Stimulated activated naive CD4-positive, alpha-beta T cell (primary cell): Measurements from ENCODE around the gene NXNL1.

Experiments
- DNase-seq, 6 experiments: peaks; one replicate each; lab custom pipeline; 2025; lab: John Stamatoyannopoulos, UW

Gene NXNL1

DNA sequence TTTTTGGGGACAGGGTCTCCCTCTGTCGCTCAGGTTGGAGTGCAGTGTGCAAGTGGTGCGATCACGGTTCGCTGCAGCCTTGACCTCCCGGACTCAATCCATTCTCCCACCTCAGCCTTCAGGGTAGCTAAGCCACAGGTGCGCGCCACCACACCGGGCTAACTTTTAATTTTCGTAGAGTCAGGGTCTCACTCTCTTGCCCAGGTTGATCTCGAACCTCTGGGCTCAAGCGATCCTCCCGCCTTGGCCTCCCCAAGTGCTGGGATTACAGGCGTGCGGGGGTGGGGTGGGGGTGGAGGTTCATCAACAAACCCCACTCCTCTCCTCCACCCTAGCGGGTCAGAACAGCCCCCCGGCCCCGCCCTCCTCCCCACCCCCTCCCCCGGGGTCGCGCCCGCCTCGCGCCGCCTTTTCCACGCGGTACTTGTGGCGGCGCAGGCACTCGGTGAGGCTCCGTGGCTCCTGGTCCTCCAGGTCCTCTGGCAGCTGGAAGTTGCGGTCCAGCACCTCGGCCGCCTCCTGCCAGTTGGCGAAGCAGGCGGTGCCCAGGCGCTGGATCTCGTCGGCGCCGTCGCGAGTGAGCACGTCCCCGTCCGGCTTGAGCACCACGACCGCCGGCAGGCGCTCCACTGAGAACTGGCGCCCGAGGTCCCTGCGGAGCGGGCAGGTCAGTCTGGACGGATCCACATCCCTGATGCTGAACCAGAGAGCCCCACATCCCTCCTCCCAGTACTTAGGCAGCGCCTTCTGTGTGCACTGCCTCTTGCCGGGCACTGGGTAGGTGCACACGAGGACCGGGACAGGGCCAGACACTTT is 5.2 kb downstream of the NXNL1 start:
- DNase-seq = no peak

DNA sequence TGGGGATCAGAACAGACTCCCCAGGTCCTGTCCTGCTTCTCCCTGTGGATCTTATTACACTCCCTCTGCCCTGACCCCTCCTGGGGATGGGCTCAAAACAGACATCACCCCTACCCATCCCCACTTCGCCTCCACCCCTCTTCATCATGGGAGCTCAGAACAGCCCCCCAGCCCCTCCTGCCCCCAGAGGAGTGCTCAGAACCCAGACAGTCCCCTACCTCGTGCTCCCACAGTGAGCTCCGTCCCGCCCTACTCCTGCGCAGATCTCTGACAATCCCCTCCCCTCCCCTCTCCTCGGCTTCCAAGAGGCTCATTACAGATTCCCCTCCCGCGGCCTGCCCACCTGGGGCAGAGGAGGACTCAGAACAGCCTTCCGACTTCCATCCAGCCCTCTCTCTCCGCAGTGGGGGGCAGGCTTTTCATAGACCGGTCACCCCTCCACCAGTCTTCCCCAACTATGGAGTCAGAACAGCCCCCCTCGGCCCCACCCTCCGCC is 6.1 kb downstream of the NXNL1 start:
- no peak for DNase-seq

DNA sequence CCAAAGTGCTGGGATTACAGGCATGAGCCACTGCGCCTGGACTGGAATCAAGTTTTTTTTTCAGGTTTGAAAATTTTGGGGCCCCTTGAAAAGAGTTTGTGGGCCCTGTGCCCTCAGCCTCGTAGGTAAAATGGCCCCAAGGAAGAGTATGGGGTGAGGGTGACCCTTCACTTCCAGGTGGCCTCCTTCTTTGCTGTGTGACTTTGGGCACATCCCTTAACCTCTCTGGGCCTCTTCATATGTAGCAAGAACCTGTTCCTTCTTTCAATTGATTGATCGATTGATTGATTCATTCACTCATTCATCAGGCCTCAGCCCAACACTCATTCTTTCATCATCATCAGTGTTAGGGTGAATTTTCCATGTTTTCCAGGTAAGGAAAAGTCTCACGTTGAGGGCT is 8.9 kb downstream of the NXNL1 start:
- no peak for DNase-seq

DNA sequence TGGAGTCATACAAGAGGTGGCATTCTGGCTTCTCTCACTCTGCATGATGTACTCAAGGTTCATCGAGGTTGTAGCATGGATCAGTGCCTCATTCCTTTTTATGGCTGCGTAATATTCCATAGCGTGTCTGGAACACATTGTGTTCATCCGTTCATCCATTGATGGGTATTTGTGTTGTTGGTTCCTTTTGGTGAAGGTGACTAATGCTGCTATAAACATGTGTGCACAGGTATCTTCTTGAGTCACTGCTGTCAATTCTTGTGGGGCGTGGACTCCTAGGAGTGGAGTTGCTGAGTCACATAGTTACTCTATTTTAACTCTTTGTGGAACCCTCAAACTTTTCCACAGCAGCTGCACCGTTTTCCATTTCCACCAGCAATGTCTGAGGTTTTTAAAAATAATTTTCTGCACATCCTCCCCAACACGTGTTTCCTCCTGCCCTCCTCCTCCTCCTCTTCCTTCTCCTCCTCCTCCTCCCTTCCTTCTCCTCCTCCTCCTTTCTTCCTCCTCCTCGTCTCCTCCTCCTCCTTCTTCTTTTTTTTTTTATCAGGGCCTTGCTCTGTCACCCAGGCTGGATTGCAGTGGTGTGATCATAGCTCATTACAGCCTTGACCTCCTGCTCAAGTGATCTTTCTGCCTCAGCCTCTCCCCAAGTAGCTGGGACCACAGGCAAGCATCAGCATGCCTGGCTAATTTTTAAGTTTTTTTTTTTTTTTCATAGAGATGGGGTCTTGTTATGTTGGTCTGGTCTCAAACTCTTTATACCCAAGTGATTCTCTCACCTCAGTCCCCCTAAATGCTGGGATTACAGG is 10.3 kb downstream of the NXNL1 start:
- no peak for DNase-seq

DNA sequence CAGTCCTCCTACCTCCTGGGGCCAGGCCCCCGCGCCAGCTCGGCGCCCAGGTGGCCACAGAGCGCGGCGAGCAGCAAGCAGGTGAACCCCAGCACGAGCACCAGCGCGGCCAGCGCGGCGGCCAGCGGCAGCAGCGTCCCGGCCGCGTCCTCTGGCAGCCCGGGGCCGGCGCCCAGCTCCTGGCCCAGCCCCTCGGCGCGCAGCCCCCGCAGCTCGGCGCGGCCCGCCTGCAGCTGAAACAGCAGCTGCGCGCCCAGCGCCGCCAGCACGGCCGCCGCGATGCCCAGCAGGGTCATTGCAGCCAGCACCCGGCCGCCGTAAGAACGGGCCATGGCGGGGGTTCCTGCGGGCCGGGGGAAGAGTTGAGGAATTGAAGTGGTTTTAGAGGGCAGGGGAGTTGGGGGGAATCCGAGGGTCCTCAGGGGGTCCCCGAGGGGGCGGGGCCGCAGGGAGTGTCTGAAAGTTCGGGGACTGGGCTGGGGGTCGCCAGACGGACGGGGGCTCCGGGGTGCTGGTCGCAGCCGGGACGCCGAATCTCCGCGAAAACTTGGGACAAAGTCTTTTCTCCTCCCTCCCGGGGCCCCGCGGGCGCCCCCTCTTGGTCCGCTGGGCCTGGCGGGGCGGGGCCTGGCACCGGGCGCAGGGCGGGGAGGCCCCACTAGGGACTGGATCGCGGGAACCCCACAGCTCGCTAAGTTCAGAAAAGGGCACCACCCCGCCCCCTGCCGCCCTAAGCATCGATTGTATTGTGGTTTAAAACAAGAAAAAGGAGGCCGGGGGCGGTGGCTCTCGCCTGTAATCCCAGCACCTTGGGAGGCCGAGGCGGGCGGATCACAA is 12.4 kb downstream of the NXNL1 start, which contains the start of gene TMEM221:
TMEM221 (minus strand) TSS at position 538 of the 837 bp plus-strand sequence; CDS start at position 332, 206 bp downstream.
- DNase-seq = peak; percentile 34 to 60 (median 46)

DNA sequence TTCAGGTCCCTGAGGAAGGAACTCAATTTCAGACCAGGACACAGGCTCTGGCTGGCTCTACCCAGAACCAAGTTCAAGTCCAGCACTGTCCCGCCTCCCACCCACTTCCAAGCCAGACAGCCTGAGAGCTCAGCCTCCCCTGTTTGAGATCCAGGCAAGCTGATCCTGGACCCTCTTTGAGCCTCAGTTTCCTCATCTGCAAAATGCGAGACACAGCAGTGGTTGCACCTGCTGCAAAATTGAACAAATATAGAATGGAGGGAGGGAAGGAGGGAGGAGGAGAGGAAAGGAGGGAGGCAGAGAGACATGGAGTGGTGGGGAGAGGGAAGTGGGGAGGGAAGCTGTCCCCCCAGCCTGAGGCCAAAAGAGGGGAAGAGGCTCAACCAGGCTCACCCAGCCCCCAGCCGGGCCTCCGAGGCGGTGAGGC is 13.0 kb downstream of the NXNL1 start:
- no peak for DNase-seq

DNA sequence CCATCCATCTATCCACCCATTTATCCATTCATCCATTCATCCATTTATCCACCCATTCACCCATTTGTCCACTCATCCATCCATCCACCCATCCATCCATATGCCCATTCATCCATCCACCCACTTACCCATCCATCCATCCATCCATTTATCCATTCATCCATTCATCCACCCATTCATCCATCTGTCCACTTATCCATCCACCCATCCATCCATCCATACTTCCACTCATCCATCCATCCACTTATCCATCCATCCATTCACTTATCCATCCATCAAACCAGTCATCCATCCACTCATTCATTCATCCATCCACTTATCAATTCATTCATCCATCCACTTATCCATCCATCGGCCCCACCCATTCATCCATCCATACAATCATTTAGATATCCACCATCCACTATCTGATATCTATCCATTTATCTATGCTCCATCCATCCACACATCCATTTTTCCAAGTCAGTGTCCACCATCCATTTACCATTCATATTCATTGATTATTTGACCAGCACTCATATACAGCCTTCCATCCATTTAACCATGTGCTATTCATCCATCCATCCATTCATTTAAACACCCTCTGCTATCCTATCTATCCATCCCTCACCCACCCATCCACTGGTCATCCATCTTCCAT is 15.1 kb downstream of the NXNL1 start:
- no peak for DNase-seq

DNA sequence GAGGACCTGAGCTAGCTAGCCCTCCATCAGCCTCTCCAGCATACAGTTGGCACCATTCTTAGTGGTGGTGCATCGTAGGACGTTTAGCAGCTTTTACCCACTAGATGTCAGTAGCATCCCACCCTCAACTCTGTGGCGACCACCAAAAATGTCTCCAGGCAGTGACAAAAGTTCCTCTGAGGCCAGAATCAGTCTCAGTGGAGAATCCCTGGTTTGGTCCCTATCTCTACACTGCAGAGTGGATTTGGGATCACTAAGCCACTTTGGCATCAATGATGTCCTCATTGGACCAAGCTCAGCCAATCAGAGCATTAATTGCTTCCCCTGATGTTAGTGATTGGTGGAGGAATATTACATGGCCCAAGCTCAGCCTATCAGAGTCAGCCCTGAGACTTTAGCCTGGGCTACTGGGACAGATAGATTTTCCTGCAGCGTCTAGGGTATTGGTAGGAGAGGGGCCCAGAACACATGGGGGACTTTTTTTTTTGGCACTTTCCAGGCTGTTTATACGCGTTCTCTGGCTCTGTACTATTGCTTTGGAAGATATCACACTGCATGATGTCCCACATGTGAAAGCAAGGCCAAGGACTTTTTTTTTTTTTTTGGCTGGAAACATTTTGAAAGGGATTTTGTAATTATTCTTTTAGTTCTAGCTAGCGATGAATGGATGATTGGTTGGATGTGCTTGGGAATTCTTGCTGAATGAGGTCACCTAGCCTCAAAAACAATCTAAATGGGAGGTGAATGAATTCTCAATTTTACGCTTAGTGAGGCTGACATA is 19.3 kb downstream of the NXNL1 start:
- DNase-seq = peak in 2 of 6 experiments; percentile 11 to 21

DNA sequence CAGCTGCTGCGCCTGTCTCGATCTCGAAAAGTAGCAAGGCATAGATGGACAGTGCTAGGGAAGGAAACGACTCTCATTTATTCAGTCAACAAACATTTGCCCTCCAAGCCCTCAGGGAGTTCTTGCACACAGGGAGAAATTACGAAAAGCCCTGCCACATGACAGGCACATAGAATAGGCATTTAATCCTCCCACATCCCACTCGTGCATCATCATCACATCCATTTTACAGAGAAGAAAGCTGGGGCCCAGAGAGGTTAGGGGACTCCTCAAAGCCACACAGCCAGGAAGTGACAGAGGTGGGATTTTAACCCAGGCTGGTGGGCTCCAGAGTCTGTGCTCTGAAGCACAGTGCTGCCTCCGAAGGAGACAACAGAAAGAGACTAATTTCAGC is 23.9 kb downstream of the NXNL1 start:
- no peak for DNase-seq

DNA sequence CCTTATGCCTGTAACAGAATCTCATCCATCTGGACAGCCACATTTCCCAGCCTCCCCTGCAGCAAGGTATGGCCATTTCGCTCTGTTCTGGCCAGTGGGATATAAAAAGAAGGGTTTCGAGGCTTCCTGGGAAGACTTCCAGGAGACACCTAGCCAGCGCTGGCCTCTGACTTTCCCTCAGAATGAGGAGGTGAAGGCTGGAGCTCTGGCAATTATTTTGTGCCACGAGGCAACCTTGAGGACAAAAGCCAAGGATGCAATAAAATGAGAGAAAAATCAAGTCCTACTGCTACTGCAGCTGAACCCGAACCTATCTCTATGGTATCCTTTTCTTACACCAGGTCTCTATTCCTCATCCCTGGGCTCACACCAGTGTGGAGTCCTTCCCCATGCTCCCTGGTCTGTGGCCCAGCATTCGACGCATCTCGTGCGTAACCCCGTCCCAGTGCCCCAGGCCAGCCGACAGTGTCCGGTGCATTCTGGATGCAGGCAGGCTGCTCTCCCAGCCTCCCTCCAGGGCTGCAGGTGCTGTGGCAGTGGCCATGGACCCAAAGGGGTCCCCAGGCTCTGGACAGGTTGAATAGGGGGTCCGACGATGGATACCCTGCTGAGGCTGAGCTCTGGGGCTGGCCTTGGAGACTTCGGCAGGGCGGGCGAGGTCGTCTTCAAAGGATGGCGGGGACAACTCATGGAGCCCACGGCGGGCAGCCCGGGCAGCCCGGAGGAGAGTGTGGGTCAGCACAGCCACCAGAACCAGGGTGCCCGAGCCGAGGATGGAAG is 24.4 kb downstream of the NXNL1 start:
- DNase-seq = no peak

DNA sequence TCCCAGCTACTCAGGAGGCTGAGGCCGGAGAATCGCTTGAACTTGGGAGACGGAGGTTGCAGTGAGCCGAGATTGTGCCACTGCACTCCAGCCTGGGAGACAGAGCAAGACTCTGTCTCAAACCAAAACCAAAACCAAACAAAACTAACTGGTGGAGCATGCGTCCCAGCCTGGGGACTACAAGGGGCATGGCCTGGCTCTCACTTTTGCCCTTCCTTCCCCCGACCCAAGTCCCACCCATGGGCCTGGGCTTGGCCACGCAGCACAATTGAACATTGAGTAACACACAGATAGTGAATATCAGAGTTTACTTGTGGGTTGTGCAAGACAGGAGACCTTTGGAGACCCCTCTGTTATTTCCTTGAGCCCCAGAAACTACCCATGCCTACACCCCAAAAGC is 25.5 kb downstream of the NXNL1 start:
- no peak for DNase-seq

DNA sequence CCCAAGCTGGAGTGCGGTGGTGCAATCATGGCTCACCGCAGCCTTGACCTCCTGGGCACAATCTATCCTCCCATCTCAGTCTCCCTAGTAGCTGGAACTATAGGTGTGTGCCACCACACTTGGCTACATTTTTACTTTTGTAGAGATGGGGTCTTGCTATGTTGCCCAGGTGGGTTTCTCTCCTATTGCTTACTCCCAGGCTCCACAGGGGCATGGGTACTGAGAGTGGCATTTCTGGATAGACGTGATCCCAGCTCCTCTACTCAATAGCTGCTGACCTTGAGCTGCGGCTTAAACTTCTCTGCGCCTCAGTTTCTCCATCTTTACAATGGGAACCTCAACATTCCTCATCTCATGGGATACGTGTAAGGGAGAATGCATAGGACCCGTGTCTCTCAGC is 29.3 kb downstream of the NXNL1 start:
- DNase-seq = no peak

DNA sequence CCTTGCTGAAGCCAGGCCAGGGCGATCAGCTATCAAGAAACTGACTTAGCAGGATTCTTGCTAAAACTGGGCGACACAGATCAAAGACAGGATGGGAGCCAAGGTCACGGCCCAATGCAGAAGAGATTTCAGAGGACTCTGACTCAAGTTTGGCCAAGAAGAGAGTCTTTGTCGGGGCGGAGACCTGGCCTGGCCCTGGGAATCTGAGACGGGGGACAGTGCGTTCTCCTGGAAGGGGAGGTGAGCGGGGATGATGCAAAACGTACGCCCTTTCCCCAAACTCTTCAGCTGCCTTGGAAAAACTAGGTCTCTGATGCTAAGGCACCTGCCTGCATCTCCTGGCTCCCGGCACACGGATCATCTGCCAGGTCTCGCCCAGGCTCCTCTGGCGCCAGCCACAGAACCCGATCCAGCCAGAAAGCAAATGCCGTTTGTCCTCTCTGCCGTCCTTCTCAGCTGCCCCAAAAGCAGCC is 31.0 kb downstream of the NXNL1 start:
- DNase-seq = no peak

DNA sequence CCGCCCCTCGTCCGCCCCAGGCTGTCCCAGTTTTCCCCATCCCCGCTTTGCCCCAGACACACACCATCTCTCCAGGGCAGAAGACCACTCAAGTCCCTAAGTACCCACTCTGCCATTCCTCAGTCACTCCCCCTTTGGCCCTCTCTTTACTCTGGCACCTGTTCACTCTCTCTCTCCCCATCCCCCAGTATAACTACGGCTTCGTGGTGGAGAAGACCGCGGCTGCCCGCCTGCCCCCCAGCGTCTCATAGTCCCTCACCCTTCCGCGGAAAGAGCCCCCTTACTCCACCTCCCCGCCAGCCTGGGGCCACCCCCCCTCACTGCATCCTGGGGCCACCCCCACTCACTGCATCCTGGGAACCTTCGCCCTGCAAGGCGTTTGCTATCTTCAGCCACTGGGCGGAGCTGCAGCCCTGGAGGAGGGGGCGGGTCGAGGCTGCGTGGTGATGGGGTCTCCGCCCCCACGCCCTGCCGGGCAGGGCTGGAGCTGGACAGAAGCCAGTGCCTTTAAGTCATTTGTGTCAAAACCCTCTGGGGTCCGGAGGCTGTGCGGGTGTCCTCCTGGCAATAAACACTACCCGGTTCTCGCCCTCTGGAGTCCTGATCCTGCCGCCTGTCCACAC is 35.9 kb downstream of the NXNL1 start:
- DNase-seq = peak in 4 of 6 experiments; percentile 9 to 25 (median 14)

DNA sequence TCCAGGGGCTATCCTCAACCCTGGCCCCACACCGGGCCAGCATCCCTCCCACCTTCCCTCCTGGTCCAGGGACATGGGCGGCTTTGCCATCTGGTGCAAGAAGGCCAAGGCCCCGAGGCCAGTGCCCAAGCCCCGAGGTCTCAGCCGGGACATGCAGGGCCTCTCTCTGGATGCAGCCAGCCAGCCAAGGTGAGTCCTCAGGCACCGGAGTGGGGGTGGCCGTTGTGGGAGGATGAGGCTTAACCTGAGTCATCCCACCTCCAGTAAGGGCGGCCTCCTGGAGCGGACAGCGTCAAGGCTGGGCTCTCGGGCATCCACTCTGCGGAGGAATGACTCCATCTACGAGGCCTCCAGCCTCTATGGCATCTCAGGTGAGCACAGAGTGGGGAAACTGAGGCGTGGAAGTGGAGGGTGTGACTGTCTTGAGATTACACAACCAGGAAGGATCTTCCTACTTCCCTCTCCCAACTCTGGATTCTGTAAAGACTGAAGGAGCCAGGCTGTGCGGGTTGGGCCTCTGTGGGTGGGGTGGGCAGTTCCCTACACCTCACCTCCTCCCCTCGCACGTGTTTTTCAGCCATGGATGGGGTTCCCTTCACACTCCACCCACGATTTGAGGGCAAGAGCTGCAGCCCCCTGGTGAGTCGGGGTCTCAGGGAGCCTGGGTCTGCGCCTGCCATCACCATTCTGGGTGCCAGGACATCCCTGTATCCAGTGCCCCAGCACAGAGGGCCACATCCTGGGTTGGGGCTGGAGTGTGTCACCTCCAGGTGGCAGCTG is 37.1 kb downstream of the NXNL1 start:
- DNase-seq = no peak

DNA sequence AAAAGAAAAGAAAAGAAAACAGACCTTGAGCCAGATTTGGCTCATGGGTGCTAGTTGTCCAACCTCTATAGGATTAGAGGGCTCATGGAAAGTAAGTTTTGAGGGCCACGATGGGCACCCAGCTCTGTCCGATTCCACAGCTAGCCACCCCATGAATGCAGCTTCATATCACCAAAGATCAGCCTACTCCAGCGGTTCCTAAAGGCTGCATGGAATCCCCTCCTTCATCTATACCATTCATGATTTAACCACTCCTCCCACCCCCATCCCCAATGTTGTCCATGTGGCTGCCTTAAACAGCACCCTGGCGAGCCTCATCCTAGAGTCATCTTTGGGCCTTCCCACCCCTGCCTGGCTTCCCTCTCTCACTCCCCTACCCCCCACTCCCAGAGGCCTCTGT is 38.8 kb downstream of the NXNL1 start:
- DNase-seq = no peak

DNA sequence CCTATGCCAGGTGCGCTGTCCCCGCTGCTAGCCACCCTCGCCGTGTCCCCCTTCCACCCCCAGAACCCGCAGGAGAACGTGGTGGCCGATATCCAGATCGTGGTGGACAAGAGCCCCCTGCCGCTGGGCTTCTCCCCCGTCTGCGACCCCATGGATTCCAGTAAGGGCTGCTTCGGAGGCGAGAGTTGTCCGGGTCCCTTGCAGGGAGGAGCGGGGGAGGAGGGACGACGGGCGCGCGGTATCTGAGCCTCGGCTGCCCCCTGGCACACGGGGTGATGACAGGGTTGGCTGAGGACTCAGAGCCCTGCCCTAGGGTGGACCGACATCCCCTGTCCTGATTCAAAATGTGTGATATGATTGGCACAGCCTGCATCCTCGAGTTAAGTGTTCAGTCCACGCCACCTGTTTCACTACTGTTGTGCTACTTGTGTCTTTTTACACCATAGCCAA is 40.2 kb downstream of the NXNL1 start:
- peak in 4 of 6 experiments; percentile 18 to 46 (median 34) for DNase-seq
